ENCODE results near the gene ADGRD2.
"Not testable (repeated sequence)": the region's sequence is repeated elsewhere in the genome, so short reads cannot be mapped to it uniquely, and the experiment has no call there.

ADGRD2 gene

GRCh38 chr9:124450241-124450924, at the start of gene ADGRD2:
Gene ADGRD2 (plus strand): TSS chr9:124450451. CDS start chr9:124451667, 1,216 bp downstream.
- DNase-seq: no peak

DNA sequence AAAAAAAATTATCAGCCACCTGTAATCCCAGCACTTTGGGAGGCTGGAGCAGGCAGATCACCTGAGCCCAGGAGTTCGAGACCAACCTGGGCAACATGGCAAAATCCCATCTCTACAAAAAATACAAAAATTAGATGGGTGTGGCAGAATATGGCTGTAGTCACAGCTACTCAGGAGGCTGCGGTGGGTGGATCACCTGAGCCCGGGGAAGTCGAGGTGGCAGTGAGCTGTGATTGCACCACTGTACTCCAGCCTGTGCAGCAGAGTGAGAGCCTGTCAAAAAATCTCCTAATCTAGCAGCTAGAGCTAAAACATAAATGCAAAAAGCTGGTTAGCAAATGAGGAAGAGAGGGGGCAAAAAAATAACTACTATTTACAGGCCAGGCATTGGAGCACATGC, 47.0 kb upstream of the ADGRD2 start:
- DNase-seq: no peak

DNA sequence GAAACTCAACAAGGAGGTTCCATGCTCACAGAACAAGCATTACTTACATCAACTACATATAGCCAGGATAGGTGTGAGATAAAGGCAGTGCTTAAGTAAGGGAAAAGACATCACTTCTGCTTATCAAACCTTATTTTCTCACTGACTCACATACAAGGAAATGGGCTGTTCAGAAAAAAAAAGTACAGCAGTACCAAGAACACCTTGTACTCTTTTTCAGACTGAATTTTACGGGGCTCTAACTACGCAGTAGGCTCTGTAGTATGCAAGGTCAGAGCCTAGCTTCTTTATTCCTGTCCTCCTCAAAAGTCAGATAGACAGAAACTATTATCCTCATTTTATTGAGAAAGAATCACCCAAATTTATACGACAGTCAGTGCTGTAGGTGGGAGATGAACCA, 40.8 kb upstream of the ADGRD2 start:
- no peak for DNase-seq

DNA sequence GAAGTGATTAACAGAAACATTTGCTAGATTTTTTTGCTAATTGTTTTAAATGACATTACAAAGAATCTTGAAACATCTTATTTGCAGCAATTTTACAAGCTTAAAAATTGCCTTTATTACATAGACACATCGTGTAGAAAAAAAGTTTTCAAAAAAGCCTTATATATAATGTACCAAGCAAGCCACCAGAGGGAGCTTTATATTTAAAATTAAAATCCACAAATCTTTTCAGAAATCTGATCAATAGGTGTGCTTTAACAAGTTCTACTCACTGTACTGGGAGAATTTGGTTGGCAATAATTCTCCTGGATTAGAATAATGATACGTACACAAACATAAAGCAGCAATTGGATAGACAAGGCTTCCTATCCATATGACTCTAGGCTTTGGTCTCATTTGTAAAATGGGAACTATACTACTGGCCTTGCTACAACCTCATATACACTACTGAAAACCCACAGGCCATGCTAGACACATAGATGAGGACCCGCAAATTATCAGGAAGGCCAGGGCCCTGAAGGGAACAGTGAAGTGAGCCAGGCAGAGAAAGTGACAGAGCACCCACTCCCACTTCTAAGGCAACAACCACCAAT, 39.8 kb upstream of the ADGRD2 start:
- DNase-seq: no peak

- DNase-seq: no peak
These were observed 38.6 kb upstream of the ADGRD2 start for GRCh38 chr9:124411514-124412227.

GRCh38 chr9:124412228-124412575, 38.0 kb upstream of the ADGRD2 start:
- DNase-seq: no peak

DNA sequence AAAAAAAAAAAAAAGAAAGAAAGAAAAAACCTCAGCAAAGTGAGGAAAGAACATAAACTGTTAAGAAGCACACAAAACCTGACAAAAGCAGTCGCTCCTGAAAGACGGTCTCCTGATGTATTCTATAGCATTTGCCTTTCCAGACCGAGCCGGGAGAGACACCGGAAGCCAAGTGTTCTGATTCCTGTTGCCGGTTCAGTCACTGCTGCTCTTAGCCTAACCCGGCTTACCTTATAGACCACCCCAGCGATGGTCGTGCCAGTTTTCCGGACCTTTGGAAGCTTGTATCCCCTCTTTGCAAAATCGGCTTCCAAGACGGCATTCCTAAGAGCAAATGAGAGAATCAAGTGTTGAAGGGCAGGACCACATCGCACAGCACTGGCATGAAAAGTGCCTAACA, 35.6 kb upstream of the ADGRD2 start:
- no peak for DNase-seq

DNA sequence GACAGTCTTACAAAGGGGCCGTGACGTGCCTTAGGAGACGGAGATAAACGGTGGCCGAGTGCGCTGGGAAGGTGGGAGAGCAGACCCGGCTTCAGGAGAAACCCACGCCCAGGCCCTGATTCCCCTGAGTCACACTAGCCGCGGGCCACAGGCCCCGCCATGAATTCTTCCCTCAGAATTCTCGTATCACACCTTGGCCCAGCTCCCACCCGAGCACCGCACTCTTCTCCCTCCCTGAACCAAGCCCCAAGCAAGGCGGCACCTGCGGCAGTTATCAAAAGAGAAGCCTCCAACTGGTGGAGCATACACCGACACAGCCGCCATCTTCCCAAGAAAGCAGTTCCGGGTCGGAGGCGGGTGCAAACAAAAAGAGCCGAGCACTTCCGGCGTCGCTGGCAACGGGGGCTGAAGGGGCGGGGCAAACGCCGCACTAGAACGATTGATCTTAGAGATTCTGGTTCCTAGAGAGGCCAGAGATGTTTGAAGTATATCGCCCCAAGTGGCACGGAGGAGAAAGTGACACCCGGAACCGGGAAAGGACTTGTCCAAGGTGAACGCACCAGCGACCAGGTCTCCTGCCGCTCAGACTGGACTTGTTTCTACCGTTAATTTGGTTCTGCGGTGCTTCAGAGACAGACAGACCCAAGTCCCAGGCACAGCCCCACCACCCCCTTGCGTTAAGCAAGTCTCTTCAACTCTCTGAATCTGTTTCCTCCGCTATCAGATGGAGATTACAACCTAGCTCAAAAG, 35.0 kb upstream of the ADGRD2 start, which contains the start of gene PSMB7:
PSMB7 (minus strand) TSS at position 341 of the 750 bp plus-strand sequence; CDS start at position 324, 17 bp downstream.
- peak; percentile 97 for DNase-seq

- no peak for DNase-seq
These were observed 34.3 kb upstream of the ADGRD2 start for GRCh38 chr9:124415852-124416484.

GRCh38 chr9:124419832-124420489, 30.3 kb upstream of the ADGRD2 start:
- no peak for DNase-seq

GRCh38 chr9:124420991-124421543, 29.2 kb upstream of the ADGRD2 start:
- DNase-seq: peak; percentile 6

DNA sequence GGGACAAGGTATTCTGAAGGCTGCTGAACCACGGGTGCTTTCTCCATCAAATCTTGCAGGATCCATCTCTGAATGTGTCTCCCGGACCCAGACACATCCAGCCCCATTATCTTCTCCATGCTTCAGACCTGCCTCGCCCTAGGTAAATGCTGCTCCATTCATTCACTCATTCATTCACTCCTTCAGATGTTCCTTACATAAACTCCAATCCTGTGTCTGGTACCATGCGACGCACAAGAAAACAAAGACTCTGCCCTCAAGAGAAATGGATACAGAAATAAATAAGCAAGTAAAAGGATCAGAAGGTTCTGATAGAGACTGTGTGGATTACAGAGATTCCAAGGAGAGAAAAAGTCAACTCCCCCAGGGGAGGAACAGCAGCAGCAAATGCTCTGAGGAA, 27.1 kb upstream of the ADGRD2 start:
- no peak for DNase-seq

- DNase-seq: no peak
These were observed 26.7 kb upstream of the ADGRD2 start for GRCh38 chr9:124423591-124423990.

DNA sequence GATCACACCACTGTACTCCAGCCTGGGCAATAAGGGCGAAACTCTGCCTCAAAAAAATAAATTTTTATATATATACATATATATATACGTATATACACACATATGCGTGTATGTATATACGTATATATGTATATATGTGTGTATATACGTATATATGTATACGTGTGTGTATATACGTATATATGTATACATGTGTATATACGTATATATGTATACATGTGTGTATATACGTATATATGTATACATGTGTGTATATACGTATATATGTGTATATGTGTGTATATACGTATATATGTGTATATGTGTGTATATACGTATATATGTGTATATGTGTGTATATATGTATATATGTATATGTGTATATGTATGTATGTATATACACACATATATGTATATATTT, 24.5 kb upstream of the ADGRD2 start:
- not testable (repeated sequence) for DNase-seq

DNA sequence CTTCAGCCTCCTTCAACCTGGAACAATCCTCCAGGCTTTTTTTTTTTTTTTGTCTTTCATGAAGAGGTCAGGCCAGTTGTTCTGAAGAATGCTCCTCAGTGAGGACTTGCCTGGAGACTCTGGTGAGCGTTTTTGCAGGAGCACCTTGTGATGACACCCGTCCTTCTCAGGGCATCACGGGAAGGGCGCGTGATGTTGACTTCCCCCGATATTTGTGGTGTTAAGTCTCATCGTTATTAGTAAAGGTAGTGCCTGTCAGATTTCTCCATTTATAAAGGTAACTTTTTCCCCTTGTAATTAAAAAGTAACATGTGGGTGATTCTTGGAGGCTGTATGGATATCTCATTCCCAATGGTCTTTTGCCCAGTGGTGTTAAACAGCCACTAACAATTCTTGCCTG, 23.9 kb upstream of the ADGRD2 start:
- DNase-seq: no peak

GRCh38 chr9:124427281-124427680, 23.0 kb upstream of the ADGRD2 start:
- DNase-seq: no peak

DNA sequence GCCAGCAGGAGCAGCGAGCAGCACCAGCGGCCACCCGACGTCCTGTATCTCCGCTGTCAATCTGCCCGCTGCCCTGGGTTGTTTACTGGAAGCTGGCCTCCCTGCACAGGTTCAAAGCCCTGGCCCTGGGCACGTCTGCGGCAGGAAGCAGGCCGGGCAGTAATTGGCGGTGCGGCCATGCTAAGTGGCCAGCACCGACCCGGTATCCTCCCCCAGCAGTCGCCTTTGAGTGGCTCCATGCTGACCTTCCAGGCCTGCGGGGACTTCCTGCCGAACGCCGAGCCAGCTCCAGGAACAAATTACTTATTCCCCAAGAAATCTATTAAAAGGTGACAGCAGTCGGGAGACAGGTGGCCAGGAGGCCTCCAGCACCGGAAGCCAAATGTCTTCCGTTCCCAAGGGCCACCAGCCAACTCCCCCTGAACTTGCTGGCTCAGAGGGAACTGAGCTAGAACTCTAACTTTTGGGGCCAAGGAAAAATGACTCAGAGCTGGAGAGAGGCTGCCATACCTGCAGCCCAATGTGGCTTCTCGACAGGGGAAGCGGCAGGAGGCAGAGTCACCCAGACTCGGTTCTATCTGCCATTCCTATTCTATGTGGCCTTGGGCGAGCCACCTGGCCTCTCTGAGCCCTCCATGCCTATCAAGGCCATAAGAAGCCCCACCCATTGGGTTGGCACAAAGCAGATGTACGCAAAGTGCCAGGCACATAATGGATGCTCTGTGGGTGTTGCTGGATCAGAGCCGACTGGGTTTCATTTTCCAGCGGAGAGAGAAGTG, 21.3 kb upstream of the ADGRD2 start:
- DNase-seq: no peak

DNA sequence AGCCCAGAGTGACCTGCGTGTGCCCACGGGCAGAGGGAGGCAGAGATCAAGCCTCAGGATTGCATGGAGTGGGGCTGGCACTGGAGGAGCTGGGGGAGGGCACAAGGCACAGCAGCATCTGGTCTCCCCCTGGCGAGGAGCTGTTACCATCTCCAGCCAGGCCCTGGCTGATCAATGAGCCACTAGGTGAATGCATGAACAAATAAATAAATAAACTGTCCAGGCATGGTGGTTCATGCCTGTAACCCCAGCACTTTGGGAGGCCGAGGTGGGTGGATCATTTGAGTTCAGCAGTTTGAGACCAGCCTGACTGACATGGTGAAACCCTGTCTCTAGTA, 20.8 kb upstream of the ADGRD2 start:
- DNase-seq: no peak

- DNase-seq: no peak
These were observed 13.9 kb upstream of the ADGRD2 start for GRCh38 chr9:124436320-124436719.

GRCh38 chr9:124437086-124437485, 13.2 kb upstream of the ADGRD2 start:
- no peak for DNase-seq

DNA sequence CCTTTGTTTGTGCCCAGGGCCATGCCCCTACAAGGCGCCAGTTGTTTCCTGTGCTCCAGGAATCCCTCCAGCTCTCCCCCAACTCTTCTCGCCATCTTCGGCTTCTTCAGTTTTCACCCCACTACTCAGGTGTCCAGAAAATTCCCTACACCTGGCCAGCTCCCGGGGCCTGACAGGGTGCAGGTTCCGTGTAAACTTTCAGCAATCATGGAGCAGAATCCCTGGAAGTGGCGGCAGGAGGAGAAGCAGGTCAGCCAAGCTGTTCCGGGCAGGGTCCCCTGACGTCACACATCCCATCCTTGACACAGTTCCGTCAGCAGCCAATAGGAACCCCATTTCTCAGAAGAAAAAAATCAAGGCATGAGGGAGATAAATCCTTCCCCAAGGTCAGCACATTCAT, 12.2 kb upstream of the ADGRD2 start:
- no peak for DNase-seq
